Stimulated activated CD8-positive, alpha-beta memory T cell treated with anti-CD3 and anti-CD28 coated beads, Interleukin-2, amount 100 ng/mL, for 48 hours (primary cell): Measurements from ENCODE around the gene STK16.
A peak's percentile ranks its signal among the peaks of the same experiment; 100 is the strongest.
"Not testable (repeated sequence)": the region's sequence is repeated elsewhere in the genome, so short reads cannot be mapped to it uniquely, and the experiment has no call there.

ENCODE experiments used
- DNase-seq, 2 donors: peaks; one replicate each; pipeline ENCODE4 v3.0.0-alpha.2; 2020; ENCODE audit warnings: low read depth in 2 of 2

The STK16 gene, protein sequence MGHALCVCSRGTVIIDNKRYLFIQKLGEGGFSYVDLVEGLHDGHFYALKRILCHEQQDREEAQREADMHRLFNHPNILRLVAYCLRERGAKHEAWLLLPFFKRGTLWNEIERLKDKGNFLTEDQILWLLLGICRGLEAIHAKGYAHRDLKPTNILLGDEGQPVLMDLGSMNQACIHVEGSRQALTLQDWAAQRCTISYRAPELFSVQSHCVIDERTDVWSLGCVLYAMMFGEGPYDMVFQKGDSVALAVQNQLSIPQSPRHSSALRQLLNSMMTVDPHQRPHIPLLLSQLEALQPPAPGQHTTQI

GRCh38 chr2:219245148-219245898, at the start of gene STK16, which contains the start of gene GLB1L:
Gene STK16 (plus strand): TSS chr2:219245479. CDS start chr2:219246000, 521 bp downstream.
Gene GLB1L (minus strand): TSS chr2:219245444. CDS start chr2:219243573, 1,871 bp downstream.
- peak; percentile 84 to 92 for DNase-seq

- no peak for DNase-seq
Observed at GRCh38 chr2:219197388-219197787, 47.9 kb upstream of the STK16 start.

- no peak for DNase-seq
Observed at GRCh38 chr2:219198974-219199373, 46.3 kb upstream of the STK16 start.

- no peak for DNase-seq
Observed at GRCh38 chr2:219199470-219200211, 45.6 kb upstream of the STK16 start.

GRCh38 chr2:219200502-219201326, 44.6 kb upstream of the STK16 start:
- not testable (repeated sequence) for DNase-seq

- not testable (repeated sequence) for DNase-seq
Observed at GRCh38 chr2:219201331-219201730, 43.9 kb upstream of the STK16 start.

- no peak for DNase-seq
Observed at GRCh38 chr2:219204425-219205164, 40.7 kb upstream of the STK16 start.

GRCh38 chr2:219205165-219205538, 40.1 kb upstream of the STK16 start:
- DNase-seq, result no peak

- DNase-seq, result no peak
Observed at GRCh38 chr2:219205981-219206327, 39.3 kb upstream of the STK16 start.

DNA sequence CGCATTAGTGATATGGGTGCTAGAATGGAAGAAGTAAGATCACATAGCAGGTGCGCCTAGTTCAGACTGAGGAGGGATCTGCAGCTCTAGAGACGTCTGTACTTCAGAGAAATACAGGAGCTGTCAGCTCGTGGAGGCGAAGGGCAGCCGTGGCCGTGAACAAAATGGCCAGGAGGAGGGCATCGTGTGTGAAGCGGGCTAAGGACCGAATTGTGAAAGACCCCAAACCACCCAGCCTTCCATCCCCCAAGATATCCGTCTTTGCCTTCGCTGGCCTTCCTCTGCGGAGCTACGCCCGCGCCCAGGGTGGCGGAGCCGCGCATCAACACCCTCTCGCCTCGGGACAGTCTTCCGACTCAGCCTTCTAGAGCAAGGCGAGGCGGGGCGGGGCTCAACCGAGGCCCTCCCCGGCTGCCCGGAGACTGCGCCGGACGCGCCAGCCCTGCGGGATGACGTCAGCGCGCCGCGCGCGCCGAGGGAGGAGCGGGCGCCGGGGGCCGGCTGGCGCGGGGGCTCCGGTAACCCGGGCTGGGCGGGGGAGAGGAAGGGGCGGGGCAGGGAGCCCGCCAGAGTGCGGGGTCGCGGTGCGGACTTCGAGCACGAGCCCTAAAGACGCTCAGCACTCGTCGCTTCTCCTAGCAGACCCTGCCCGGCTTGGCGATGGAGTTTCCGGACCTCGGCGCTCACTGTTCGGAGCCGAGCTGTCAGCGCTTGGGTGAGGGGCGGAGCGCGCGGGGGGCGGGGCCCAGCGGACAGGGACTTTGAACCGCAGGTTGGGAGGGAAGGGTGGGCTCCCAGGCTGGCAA, 38.7 kb upstream of the STK16 start, which contains the start of gene ZFAND2B:
Gene ZFAND2B (plus strand): TSS at position 455 of the 806 bp plus-strand sequence. CDS start 206 bp downstream, at position 661.
- DNase-seq, result peak; percentile 90 to 93

GRCh38 chr2:219207134-219207883, 38.0 kb upstream of the STK16 start:
- DNase-seq, result no peak

DNA sequence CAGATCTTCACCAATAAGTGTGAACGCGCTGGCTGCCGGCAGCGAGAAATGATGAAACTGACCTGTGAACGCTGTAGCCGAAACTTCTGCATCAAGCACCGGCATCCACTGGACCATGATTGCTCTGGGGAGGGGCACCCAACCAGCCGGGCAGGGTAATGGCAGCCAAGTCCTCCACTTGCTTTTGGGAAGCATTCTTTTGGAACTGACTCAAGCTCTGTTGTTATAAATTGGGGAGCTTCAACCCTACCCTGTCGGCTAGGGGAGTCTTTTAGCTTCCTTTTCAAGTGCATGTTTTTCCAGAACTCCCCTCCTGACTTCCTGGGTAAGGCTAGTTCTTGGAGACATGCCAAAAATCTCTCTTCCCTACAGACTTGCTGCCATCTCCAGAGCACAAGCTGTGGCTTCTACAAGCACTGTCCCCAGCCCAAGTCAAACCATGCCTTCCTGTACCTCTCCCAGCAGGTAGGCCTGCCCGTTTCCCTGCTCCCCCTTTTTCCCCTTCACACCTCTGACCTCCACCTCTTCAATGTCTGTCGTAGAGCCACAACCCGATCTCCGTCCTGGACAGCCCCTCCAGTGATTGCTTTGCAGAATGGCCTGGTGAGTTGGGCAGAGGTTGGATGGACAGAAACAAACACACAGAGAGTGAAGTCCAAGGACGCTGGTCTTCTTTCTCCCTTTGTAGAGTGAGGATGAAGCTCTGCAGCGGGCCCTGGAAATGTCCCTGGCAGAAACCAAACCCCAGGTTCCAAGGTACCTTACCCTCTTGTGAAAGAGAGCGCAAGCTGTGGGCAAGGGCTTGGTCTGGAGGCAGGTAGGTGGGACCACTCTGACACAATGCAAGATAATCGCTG, 37.2 kb upstream of the STK16 start:
- no peak for DNase-seq

GRCh38 chr2:219209236-219210195, 35.8 kb upstream of the STK16 start:
- DNase-seq, result no peak

- no peak for DNase-seq
Observed at GRCh38 chr2:219210196-219210885, 34.9 kb upstream of the STK16 start.

DNA sequence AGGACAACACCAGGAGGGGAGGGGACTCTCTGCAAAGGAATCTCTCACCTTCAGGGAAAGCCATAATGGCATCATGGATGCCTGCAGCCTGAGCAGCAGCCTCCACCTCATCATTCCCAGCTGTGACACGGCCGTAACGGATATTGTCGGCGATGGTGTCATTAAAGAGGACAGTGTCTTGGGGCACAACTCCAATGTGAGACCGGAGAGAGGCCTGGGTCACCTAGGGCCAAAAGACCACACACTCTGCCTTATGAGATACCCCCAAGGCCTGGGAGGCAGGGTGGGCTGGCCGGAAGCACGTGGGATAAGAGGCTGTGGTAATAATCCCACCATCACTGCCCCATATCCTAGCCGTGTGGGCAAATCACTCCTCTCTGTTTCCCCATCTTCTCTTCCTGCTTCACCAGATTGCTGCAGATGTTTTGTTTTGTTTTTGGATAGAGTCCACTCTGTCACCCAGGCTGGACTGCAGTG, 34.4 kb upstream of the STK16 start:
- no peak for DNase-seq

DNA sequence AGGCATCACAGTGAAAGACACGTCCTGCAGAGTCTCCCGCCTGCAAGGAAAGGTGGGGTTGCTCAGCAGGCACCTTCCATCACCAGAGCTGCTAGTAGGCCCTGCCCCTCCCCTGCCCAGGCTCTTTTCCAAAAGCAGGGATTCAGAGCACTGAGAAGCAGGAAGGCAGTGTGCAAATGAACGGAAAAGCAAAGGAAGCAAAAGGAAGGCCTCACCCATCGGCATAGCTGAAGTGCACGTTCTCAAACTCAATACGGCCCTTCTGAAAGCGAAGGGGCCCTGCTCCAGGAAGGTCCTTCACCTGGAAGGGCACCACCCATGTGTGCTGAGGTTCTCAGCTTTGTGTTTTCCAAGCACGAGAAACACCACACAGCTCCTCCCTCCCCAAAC, 32.3 kb upstream of the STK16 start:
- DNase-seq, result no peak
